HL-60/S4 (cell line): ENCODE results near the gene SLC22A12.
"Not testable (repeated sequence)": the region's sequence is repeated elsewhere in the genome, so short reads cannot be mapped to it uniquely, and the experiment has no call there.

Source experiments
- in situ Hi-C: fragments of 300-500 bp; cut with MboI; formaldehyde crosslinking; loops from 2 replicates; pipeline ENCODE4 v1.14.3; 2022; ENCODE audit warnings: low sequenced_read_pairs

The SLC22A12 gene

GRCh38 chr11:64590763-64591221 is at the start of gene SLC22A12:
TSS of gene SLC22A12 (plus strand) at chr11:64591220. CDS start at chr11:64591557, 337 bp downstream.
- in situ Hi-C loops = no loop called here

GRCh38 chr11:64542172-64543125 is 48.6 kb upstream of the SLC22A12 start:
- in situ Hi-C loops = no loop called here

DNA sequence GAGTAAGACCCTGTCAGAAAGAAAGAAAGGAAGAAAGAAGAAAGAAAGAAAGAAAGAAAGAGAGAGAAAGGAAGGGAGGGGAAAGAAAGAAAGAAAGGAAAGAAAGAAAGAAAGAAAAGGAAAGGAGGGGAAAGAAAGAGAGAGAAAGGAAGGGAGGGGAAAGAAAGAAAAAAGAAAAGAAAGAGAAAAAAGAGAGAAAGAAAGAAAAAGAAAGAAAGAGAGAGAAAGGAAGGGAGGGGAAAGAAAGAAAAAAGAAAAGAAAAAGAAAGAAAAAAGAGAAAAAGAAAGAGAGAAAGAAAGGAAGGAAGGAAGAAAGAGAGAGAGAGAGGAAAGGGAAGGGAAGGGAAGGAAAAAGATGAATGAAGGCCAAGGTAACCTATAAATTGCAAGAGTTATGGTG is 47.2 kb upstream of the SLC22A12 start:
- in situ Hi-C loops = no loop called here

DNA sequence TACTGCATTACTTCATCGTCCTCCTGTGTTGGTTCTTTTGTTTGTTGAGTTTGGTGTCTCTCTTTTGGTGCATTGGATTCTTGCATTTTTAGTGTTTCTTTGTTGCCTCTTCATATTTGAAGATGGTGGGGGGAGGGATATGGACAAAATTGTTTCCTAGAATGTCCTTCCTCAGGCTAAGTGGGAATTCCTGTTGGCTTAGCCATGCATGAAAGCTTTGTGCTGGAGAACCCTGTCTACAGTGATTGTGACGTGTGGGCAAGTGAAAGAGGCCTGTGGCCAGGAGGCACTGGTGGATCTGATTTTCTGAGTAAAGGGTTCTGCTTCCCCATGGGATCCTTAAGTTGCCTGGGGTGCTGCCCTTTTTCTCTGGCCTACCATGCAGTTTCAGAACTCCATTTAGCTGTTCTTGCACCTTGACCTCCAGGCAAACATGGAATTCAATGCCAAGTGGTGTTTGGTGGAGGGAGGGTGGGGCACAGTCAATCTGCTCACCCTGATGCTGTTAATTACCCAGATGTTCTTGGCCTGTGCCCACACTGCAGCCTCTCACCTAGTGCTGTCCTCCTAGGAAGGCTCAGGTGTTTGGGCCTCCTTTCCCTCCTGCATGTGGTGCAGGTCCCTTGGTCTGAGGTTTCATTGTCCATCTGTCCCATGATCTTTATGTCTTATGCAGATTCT is 46.3 kb upstream of the SLC22A12 start:
- in situ Hi-C loops = no loop called here

GRCh38 chr11:64545619-64546018 is 45.4 kb upstream of the SLC22A12 start:
- in situ Hi-C loops = no loop called here

- in situ Hi-C loops = no loop called here
These were observed 44.8 kb upstream of the SLC22A12 start for GRCh38 chr11:64546176-64546575.

- in situ Hi-C loops = no loop called here
These were observed 44.4 kb upstream of the SLC22A12 start for GRCh38 chr11:64546600-64546999.

- in situ Hi-C loops = no loop called here
These were observed 41.1 kb upstream of the SLC22A12 start for GRCh38 chr11:64549969-64550368.

- in situ Hi-C loops = no loop called here
These were observed 37.3 kb upstream of the SLC22A12 start for GRCh38 chr11:64553554-64554201.

DNA sequence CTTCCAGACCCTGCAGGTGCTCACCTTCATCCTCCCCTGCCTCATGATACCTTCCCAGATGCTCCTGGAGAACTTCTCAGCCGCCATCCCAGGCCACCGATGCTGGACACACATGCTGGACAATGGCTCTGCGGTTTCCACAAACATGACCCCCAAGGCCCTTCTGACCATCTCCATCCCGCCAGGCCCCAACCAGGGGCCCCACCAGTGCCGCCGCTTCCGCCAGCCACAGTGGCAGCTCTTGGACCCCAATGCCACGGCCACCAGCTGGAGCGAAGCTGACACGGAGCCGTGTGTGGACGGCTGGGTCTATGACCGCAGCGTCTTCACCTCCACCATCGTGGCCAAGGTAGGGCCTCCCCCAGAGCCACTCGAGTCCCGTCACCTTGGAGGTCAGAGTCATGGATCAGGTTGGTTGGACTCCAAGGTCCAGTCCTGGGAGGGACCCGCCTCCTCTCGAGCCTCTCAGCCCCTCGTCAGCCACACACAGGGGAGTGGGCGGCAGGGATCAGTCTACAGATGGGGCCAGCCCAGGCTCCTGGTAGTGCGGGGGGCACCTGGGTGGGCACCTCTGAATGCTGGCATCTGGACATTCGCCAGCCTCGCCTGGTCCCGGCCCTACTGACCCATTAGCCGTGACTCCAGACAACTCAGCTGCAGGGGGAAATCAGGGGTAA is 34.8 kb upstream of the SLC22A12 start:
- in situ Hi-C loops = no loop called here

GRCh38 chr11:64556721-64557250 is 34.2 kb upstream of the SLC22A12 start:
- in situ Hi-C loops = no loop called here

GRCh38 chr11:64558065-64558745 is 32.8 kb upstream of the SLC22A12 start:
- in situ Hi-C loops = no loop called here

DNA sequence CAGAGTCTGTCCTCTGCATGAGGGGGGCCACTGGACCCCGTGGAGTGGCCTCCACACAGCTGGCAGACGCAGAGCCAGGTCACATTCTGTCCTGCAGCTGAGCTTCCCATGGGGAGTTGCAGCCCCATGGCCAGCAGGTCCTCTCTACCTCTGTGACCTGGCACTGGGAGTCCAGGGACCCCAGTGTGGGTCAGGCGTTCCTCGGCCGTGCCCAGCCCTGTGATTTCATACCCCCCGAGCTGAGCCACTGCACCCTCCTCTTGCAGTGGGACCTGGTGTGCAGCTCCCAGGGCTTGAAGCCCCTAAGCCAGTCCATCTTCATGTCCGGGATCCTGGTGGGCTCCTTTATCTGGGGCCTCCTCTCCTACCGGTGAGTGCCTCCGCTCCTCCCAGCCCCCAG is 32.2 kb upstream of the SLC22A12 start:
- in situ Hi-C loops = no loop called here

GRCh38 chr11:64559351-64560138 is 31.5 kb upstream of the SLC22A12 start:
- in situ Hi-C loops = no loop called here

- in situ Hi-C loops = no loop called here
These were observed 30.8 kb upstream of the SLC22A12 start for GRCh38 chr11:64560139-64560771.

DNA sequence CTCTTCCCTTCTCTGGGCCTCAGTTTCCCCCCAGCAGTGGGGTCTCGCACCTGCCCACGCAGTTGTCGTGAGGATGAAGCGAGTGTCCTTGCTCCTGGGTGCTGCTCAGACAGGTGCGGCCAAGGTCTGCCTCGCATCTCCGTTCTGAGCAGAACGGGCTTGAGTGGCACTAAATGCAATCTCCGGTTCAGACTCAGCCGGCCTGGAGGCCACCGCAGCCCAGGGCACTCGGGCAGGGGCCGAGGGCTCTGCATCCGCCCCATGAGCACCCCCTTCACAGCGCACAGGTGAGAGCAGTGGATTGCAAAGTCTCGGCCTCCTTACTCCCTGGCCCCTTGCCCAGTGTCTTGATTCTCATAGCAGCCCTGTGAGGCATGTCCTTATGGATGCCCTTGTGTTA is 30.1 kb upstream of the SLC22A12 start:
- in situ Hi-C loops = no loop called here

DNA sequence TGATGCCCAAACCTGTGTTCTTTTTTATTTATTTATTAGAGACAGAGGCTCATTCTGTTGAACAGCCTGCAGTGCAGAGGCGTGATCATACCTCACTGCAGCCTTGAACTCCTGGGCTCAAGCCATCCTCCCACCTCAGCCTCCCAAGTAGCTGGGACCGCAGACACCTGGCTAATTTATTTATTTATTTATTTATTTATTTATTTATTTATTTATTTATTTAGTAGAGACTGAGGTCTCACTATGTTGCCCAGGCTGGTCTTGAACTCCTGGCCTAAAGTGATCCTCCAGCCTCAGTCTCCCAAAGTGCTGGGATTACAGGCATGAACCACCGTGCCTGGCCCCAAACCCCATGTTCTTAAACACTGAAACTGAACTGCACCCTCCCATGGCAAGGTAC is 29.6 kb upstream of the SLC22A12 start:
- in situ Hi-C loops = not testable (repeated sequence)

DNA sequence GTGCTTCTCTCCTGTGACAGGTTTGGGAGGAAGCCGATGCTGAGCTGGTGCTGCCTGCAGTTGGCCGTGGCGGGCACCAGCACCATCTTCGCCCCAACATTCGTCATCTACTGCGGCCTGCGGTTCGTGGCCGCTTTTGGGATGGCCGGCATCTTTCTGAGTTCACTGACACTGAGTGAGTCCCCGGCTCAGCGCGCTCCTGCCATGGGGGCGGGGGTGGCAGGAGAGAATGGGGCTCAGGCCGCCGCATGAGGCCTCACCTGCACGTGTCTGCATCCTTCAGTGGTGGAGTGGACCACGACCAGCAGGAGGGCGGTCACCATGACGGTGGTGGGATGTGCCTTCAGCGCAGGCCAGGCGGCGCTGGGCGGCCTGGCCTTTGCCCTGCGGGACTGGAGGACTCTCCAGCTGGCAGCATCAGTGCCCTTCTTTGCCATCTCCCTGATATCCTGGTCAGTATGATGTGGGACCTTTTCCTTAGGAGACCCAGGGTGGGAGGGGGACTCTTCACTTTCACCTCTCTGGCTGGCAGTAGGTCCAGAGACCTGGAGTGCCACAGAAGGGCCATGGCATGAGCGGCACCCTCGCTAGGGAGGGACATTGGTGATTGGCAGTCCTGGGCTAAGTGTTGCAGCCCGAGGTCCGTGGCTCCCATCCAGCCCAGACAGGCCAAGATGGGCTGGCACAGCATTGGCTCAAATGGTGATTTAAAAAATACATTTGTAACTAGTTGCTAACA is 28.9 kb upstream of the SLC22A12 start:
- in situ Hi-C loops = no loop called here
